SU-DHL-6 (cell line): ENCODE measurements around the gene TMEM170B.

Experiments used
- H2AFZ ChIP-seq: fragments of 200-600 bp; sonication (generic); 2 replicates; pipeline ENCODE4 v1.6.1; 2014; ENCODE audit warnings: low read depth, mild to moderate bottlenecking, moderate library complexity, mixed read lengths, antibody characterized with exemption, low read length; ENCODE audit not compliant: severe bottlenecking
- H3F3A ChIP-seq: fragments of 200-600 bp; shearing (Covaris generic); 2 replicates; pipeline ENCODE4 v1.6.0; 2016; ENCODE audit warnings: antibody characterized with exemption, mild to moderate bottlenecking; ENCODE audit not compliant: insufficient read depth
- H3K27ac ChIP-seq: fragments of 200-600 bp; sonication (generic); 2 replicates; pipeline ENCODE4 v1.5.1; 2016; ENCODE audit warnings: low read depth, mild to moderate bottlenecking, low read length, moderate library complexity, mixed read lengths
- H3K27me3 ChIP-seq: fragments of 200-600 bp; sonication (generic), shearing (Covaris generic); 2 replicates; pipeline ENCODE4 v1.6.0; 2014; ENCODE audit warnings: mild to moderate bottlenecking, low read length
- H3K36me3 ChIP-seq: fragments of 200-600 bp; sonication (generic); 2 replicates; pipeline ENCODE4 v1.6.1; 2014; ENCODE audit warnings: mild to moderate bottlenecking, low read length, mixed read lengths
- H3K4me2 ChIP-seq: fragments of 300-600, 200-600 bp; shearing (Covaris generic), sonication (generic); 2 replicates; pipeline ENCODE4 v1.6.0; 2014; ENCODE audit warnings: low read length, low read depth, mild to moderate bottlenecking; ENCODE audit not compliant: poor library complexity, severe bottlenecking
- H3K4me3 ChIP-seq: fragments of 200-600 bp; sonication (generic); 2 replicates; pipeline ENCODE4 v1.5.1; 2014; ENCODE audit warnings: antibody characterized with exemption, low read length, mild to moderate bottlenecking, mixed read lengths; ENCODE audit not compliant: insufficient read depth, poor library complexity, severe bottlenecking
- H3K79me2 ChIP-seq: fragments of 200-600 bp; sonication (generic); 2 replicates; pipeline ENCODE4 v1.6.1; 2014; ENCODE audit warnings: mild to moderate bottlenecking, low read length, moderate library complexity; ENCODE audit not compliant: insufficient read depth
- H3K9ac ChIP-seq: fragments of 200-600 bp; sonication (generic); 2 replicates; pipeline ENCODE4 v1.7.0; 2014; ENCODE audit warnings: mild to moderate bottlenecking, low read length
- H3K9me2 ChIP-seq: fragments of 200-600 bp; sonication (generic); replicated peaks from 2 replicates; pipeline ENCODE4 v1.6.1; 2014; ENCODE audit warnings: low read length; ENCODE audit not compliant: insufficient read depth
- H3K9me3 ChIP-seq: fragments of 200-600 bp; sonication (generic); 2 replicates; pipeline ENCODE4 v1.6.1; 2014; ENCODE audit warnings: low read length, mixed read lengths; ENCODE audit not compliant: insufficient read depth
- H4K20me1 ChIP-seq: fragments of 200-600 bp; sonication (generic); 2 replicates; pipeline ENCODE4 v1.6.1; 2014; ENCODE audit warnings: low read depth, mild to moderate bottlenecking, antibody characterized with exemption, low read length, moderate library complexity, mixed read lengths
- EZH2phosphoT487 ChIP-seq: fragments of 200-600 bp; sonication (generic), shearing (Covaris generic); conservative IDR thresholded peaks from 2 replicates; pipeline ENCODE4 v1.6.1; 2018; ENCODE audit warnings: mild to moderate bottlenecking, antibody characterized with exemption, low read length, moderate library complexity, mixed read lengths
- TF ChIP-seq, protein P1 (sequence below): fragments of 200-600 bp; sonication (generic); IDR thresholded peaks from one replicate; pipeline ENCODE4 v1.5.1; 2017; ENCODE audit warnings: antibody characterized with exemption, mild to moderate bottlenecking, low read length, moderate library complexity; ENCODE audit not compliant: insufficient read depth, poor library complexity, severe bottlenecking

TMEM170B gene, protein sequence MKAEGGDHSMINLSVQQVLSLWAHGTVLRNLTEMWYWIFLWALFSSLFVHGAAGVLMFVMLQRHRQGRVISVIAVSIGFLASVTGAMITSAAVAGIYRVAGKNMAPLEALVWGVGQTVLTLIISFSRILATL

DNA sequence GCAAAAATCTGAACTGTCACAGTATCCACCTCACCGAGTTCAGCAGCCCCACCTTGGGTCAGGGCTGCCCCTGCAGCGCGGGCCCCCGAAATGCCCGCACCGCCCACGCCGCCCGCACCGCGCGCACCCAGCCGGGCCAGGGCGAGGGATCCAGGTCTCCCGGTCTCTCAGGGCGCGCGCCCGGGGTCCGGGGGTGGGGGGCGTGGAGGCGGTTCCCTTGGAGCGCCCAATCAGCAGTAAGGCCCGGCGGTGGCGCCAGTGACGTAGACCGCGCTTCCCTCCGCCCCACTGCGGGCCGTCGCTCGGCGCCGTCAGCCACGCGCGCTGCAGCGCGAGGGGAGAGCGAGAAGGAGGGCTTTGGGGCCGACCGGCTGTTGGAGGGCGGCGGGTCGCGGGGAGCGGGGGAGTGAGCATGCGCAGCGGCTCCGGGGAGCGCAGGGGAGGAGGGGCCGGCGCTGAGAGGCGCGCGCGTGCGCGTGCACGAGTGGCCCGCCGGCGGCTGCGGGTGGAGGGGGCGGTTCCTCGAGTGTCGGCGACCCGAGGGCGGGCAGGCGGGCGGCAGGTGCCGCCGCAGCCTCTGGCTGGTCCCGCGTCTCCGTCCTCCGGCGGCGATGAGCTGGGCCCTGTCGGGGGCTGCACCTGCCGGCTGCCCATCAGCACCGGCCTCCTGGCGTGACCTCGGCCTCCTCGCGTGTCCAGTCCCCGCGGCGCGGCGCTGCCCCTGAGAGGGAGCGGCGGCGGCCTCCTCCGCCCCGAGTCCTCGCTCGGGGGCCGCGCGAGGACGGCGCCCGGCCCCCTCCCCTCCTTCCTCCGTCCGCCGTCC is at the start of gene TMEM170B:
TMEM170B (plus strand) TSS at position 521 of the 823 bp plus-strand sequence. CDS start 529 bp downstream, outside the sequence.
- TF ChIP-seq EZH2phosphoT487, result no peak
- TF ChIP-seq, protein P1, sequence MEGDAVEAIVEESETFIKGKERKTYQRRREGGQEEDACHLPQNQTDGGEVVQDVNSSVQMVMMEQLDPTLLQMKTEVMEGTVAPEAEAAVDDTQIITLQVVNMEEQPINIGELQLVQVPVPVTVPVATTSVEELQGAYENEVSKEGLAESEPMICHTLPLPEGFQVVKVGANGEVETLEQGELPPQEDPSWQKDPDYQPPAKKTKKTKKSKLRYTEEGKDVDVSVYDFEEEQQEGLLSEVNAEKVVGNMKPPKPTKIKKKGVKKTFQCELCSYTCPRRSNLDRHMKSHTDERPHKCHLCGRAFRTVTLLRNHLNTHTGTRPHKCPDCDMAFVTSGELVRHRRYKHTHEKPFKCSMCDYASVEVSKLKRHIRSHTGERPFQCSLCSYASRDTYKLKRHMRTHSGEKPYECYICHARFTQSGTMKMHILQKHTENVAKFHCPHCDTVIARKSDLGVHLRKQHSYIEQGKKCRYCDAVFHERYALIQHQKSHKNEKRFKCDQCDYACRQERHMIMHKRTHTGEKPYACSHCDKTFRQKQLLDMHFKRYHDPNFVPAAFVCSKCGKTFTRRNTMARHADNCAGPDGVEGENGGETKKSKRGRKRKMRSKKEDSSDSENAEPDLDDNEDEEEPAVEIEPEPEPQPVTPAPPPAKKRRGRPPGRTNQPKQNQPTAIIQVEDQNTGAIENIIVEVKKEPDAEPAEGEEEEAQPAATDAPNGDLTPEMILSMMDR, result no peak
- Histone ChIP-seq H4K20me1 (0 out of 2 replicates have a peak, but pooled peaks cover 11% of the 10 kb centered on the region), H3K4me3 (peak within 1 kb of the TSS; percentile 77), H3K27me3 (no peaks in the 10 kb centered on the region), H3K9me2 (no peaks in the 10 kb centered on the region), H3K27ac (peak within 1 kb of the TSS; percentile 44), H3K4me2 (peak within 1 kb of the TSS; percentile 75), H3K9ac (peak within 1 kb of the TSS; percentile 76), H2AFZ (peak within 1 kb of the TSS; percentile 86), H3K36me3 (no peaks in the 10 kb centered on the region), H3F3A (peaks cover 30% of the 10 kb centered on the region; the same call in 1 of the 2 replicates), H3K9me3 (no peaks in the 10 kb centered on the region), H3K79me2 (no peaks in the 10 kb centered on the region)

DNA sequence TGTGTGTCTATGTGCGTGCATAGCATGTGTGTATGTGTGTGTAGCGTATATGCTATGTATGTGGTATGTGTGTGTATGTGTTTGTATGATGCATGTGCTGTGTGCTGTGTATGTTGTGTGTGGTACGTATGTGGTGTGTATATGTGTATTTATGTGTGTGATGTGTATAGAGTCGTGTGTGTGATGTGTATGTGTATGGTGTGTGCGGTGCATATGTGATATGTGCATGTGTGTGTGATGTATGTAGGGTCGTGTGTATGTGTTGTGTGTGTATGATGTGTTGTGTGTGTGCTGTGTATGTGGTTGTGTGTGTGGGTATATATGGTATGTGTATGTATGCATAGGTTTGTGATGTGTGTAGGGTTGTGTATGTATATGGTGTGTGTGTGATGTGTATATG is 46.6 kb upstream of the TMEM170B start:
- Histone ChIP-seq H3K36me3 (no peaks in the 10 kb centered on the region), H3K4me2 (no peak overlapping the region), H3F3A (peaks cover 42% of the 10 kb centered on the region), H3K27ac (no peak overlapping the region), H2AFZ (no peak overlapping the region), H4K20me1 (no peaks in the 10 kb centered on the region), H3K9ac (no peak overlapping the region), H3K4me3 (no peak overlapping the region), H3K9me2 (no peaks in the 10 kb centered on the region), H3K9me3 (peaks cover 4% of the 10 kb centered on the region; the same call in 1 of the 2 replicates), H3K79me2 (no peaks in the 10 kb centered on the region), H3K27me3 (no peaks in the 10 kb centered on the region)
- TF ChIP-seq, protein P1, result no peak
- no peak for TF ChIP-seq EZH2phosphoT487

DNA sequence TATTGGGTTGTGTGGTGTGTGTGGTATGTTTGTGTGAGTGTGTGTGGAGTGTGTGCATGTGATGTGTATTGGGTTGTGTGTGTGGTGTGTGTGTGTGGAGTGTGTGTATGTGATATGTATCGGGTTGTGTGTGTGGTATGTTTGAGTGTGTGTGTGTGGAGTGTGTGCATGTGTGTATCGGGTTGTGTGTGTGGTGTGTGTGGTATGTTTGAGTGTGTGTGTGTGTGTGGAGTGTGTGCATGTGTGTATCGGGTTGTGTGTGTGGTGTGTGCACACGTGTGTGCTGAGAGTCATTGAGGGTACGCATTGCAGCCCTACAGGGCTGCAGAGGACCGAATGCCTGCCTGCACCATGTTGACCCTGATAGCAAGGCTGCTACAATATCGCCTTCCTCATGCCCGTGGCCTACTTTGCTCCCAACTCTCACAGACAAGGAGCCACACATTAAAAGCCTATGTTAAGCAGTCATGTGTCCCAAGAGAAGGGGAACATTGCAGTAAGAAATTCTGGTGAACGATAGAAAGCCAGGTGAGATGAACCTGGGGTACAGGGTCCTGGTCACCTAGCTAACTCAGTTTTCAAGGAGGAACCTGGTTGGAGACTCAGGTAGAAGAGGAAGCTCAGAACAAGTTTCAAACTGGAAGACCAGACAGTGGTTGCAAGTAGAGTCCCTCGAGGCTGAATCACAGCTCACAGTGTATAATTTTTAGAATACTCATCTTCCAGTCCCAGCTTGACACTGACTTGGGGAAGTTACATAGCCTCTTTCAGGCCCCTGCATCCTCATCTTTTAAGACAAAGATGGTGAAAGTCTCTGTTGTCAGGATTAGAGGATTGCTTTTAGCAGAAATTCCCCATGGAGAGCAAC is 45.7 kb upstream of the TMEM170B start:
- Histone ChIP-seq H3K4me2 (peak overlapping the region; percentile 59), H2AFZ (peak overlapping the region; percentile 55), H3K9me3 (peaks cover 4% of the 10 kb centered on the region; the same call in 1 of the 2 replicates), H3K27me3 (no peaks in the 10 kb centered on the region), H3K9ac (peak overlapping the region; percentile 52), H4K20me1 (no peaks in the 10 kb centered on the region), H3K79me2 (no peaks in the 10 kb centered on the region), H3K4me3 (peak overlapping the region; percentile 5), H3K9me2 (no peaks in the 10 kb centered on the region), H3K36me3 (no peaks in the 10 kb centered on the region), H3F3A (peaks cover 43% of the 10 kb centered on the region), H3K27ac (peak overlapping the region; percentile 92)
- no peak for TF ChIP-seq EZH2phosphoT487
- TF ChIP-seq, protein P1, result no peak
